Neutrophil (primary cell): ENCODE measurements around the gene BORCS5.

Source experiments
- H3K27ac ChIP-seq: fragments of 200-600 bp; sonication (generic); 2 replicates; pipeline ENCODE4 v1.5.1; 2016; ENCODE audit warnings: mild to moderate bottlenecking, moderate library complexity
- H3K27me3 ChIP-seq: fragments of 200-600 bp; sonication (generic); 2 replicates; pipeline ENCODE4 v1.6.0; 2016; ENCODE audit warnings: mild to moderate bottlenecking
- H3K36me3 ChIP-seq: fragments of 200-600 bp; sonication (generic); 2 replicates; pipeline ENCODE4 v1.5.1; 2017
- H3K4me1 ChIP-seq, 2 experiments: fragments of 200-600 bp in 1 of 2; sonication (generic) in 1 of 2; 1 replicate in 1 of 2; 2 replicates in 1 of 2; pipeline versions ENCODE4 v1.5.1 to v1.6.1; 2013 to 2016; ENCODE audit warnings: low read depth in 1 of 2, low read length in 1 of 2, mild to moderate bottlenecking in 1 of 2, moderate library complexity in 1 of 2; ENCODE audit not compliant: control insufficient read depth in 1 of 2, insufficient read depth in 1 of 2
- H3K4me3 ChIP-seq, 2 experiments: fragments of 200-600 bp in 1 of 2; sonication (generic) in 1 of 2; 1 replicate in 1 of 2; 2 replicates in 1 of 2; pipeline ENCODE4 v1.5.1; 2013 to 2016; ENCODE audit warnings: low read depth in 1 of 2, low read length in 1 of 2, mild to moderate bottlenecking in 1 of 2, moderate library complexity in 1 of 2
- H3K9me3 ChIP-seq: fragments of 200-600 bp; sonication (generic); 2 replicates; pipeline ENCODE4 v1.5.1; 2016
- CTCF ChIP-seq: fragments of 200-600 bp; sonication (generic); IDR thresholded peaks from 2 replicates; pipeline ENCODE4 v1.5.1; 2016; ENCODE audit warnings: antibody characterized with exemption

Gene BORCS5

GRCh38 chr12:12441429-12441807 lies 84.5 kb downstream of the BORCS5 start:
- Histone ChIP-seq H3K27me3 (no peaks in the 10 kb centered on the region), H3K4me1 (peaks cover 17 to 26% of the 10 kb centered on the region in 2 experiments), H3K27ac (no peak overlapping the region), H3K9me3 (no peaks in the 10 kb centered on the region), H3K36me3 (peaks cover 3% of the 10 kb centered on the region), H3K4me3 (no peak overlapping the region)
- TF ChIP-seq CTCF, result no peak

GRCh38 chr12:12441843-12442461 lies 85.1 kb downstream of the BORCS5 start:
- Histone ChIP-seq H3K27me3 (no peaks in the 10 kb centered on the region), H3K9me3 (no peaks in the 10 kb centered on the region), H3K36me3 (no peaks in the 10 kb centered on the region), H3K27ac (no peak overlapping the region), H3K4me3 (no peak overlapping the region), H3K4me1 (peaks cover 22 to 31% of the 10 kb centered on the region in 2 experiments)
- TF ChIP-seq CTCF, result no peak

GRCh38 chr12:12442548-12443071 lies 85.7 kb downstream of the BORCS5 start:
- no peak overlapping the region for H3K27ac ChIP-seq
- H3K27me3 ChIP-seq, result no peaks in the 10 kb centered on the region
- no peaks in the 10 kb centered on the region for H3K36me3 ChIP-seq
- peaks cover 29 to 38% of the 10 kb centered on the region in 2 experiments for H3K4me1 ChIP-seq
- H3K9me3 ChIP-seq, result no peaks in the 10 kb centered on the region
- TF ChIP-seq CTCF, result no peak
- H3K4me3 ChIP-seq, result no peak overlapping the region

GRCh38 chr12:12443431-12443878 lies 86.6 kb downstream of the BORCS5 start:
- Histone ChIP-seq H3K27ac (no peak overlapping the region), H3K9me3 (no peaks in the 10 kb centered on the region), H3K4me1 (peaks cover 32 to 41% of the 10 kb centered on the region in 2 experiments), H3K27me3 (no peaks in the 10 kb centered on the region), H3K4me3 (no peak overlapping the region), H3K36me3 (no peaks in the 10 kb centered on the region)
- no peak for TF ChIP-seq CTCF

- Histone ChIP-seq H3K4me1 (peaks cover 33 to 46% of the 10 kb centered on the region in 2 experiments), H3K36me3 (no peaks in the 10 kb centered on the region), H3K27ac (no peak overlapping the region)
These were observed 88.4 kb downstream of the BORCS5 start for GRCh38 chr12:12445165-12445881.

More at GRCh38 chr12:12445165-12445881, 88.4 kb downstream of the BORCS5 start:
- TF ChIP-seq CTCF, result no peak
- Histone ChIP-seq H3K27me3 (no peaks in the 10 kb centered on the region), H3K9me3 (no peaks in the 10 kb centered on the region), H3K4me3 (no peak overlapping the region)
